ES-I3 (cell line): ENCODE results near the gene POLD1.
"Not testable (repeated sequence)": the region's sequence is repeated elsewhere in the genome, so short reads cannot be mapped to it uniquely, and the experiment has no call there.

Experiments used
- H3K36me3 ChIP-seq: 2 replicates; pipeline ENCODE4 v1.6.1; 2013; ENCODE audit warnings: mild to moderate bottlenecking, low read length, control low read depth, moderate library complexity; ENCODE audit not compliant: insufficient read depth
- H3K4me1 ChIP-seq: 2 replicates; pipeline ENCODE4 v1.6.1; 2013; ENCODE audit warnings: mild to moderate bottlenecking, control low read depth, low read length; ENCODE audit not compliant: insufficient read depth
- H3K9ac ChIP-seq: 2 replicates; pipeline ENCODE4 v1.6.1; 2013; ENCODE audit warnings: low read depth, mild to moderate bottlenecking, low read length, moderate library complexity
- H3K9me3 ChIP-seq: 2 replicates; pipeline ENCODE4 v1.6.1; 2013; ENCODE audit warnings: mild to moderate bottlenecking, low read length, moderate library complexity; ENCODE audit not compliant: control insufficient read depth, insufficient read depth

Gene POLD1

DNA sequence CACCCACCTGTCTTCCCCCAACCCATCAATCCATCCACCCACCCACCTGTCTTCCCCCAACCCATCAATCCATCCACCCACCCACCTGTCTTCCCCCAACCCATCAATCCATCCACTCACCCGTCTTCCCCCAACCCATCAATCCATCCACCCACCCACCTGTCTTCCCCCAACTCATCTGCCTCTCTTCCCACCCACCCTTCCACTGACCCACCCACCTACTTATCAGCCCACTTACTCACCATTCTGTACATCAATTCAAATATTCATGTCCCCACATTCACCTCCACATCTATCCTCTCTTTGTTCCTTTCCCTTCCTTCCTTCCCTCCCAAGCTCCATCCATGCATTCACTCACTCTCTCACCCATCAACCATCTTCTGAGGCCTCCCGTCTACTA, 55.0 kb downstream of the POLD1 start:
- H3K9ac ChIP-seq, H3K4me1 ChIP-seq, H3K9me3 ChIP-seq, H3K36me3 ChIP-seq: not testable (repeated sequence)

DNA sequence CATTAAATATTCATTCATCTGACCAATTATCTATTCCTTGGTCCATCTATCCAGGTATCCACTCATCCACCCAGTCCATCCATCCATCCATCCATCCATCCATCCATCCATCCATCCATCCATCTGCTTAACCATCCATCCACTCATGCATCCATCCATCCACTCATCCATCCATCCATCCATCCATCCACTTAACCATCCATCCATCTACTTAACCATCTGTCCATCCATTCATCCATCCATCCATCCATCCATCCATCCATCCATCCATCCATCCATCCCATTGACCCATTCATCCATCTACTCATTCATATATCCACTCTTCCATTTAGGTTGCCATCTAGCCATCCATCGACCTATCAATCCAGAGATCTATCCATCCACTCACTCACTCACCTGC, 59.9 kb downstream of the POLD1 start:
- no peaks in the 10 kb centered on the region for H3K36me3 ChIP-seq
- no peaks in the 10 kb centered on the region for H3K9me3 ChIP-seq
- H3K4me1 ChIP-seq: no peaks in the 10 kb centered on the region
- no peak overlapping the region for H3K9ac ChIP-seq

DNA sequence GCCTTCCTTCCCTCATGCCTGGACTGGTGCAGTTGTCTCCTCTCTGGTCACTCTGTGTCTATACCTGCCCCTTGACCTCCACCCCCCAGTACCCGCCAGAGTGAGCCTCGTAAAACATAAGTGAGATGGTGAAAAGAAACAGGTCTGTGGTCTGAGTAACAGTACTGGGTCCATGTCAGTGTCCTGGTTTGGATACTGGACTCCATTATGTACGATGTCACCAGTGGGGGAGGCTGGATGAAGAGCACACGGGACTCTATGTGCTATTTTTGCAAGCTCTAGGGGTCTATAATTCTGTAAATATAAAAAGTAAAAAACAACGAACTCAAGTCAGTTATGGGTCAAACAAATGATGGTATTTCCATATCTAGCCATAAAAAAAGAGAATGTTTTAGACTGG, 62.9 kb downstream of the POLD1 start:
- H3K4me1 ChIP-seq: no peaks in the 10 kb centered on the region
- H3K36me3 ChIP-seq: no peaks in the 10 kb centered on the region
- no peaks in the 10 kb centered on the region for H3K9me3 ChIP-seq
- H3K9ac ChIP-seq: no peak overlapping the region

DNA sequence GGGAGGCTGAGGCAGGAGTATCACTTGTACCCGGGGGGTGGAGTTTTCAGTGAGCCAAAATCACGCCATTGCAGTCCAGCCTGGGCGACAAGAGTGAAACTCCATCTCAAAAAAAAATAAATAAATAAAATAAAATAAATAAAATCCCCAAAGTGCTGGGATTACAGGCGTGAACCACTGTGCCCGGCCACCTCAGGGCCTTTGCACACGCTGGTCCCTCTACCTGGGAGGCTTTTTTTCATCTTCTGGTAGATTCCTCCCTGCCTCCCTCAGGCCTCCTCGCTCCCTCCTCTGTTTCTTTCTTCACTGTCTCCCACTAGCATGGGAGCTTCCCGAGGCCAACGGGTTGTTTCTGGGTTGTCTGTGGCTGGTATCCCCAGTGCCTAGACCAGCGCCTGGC, 63.6 kb downstream of the POLD1 start:
- Histone ChIP-seq H3K9me3 (no peaks in the 10 kb centered on the region), H3K4me1 (no peaks in the 10 kb centered on the region), H3K9ac (no peak overlapping the region), H3K36me3 (no peaks in the 10 kb centered on the region)

DNA sequence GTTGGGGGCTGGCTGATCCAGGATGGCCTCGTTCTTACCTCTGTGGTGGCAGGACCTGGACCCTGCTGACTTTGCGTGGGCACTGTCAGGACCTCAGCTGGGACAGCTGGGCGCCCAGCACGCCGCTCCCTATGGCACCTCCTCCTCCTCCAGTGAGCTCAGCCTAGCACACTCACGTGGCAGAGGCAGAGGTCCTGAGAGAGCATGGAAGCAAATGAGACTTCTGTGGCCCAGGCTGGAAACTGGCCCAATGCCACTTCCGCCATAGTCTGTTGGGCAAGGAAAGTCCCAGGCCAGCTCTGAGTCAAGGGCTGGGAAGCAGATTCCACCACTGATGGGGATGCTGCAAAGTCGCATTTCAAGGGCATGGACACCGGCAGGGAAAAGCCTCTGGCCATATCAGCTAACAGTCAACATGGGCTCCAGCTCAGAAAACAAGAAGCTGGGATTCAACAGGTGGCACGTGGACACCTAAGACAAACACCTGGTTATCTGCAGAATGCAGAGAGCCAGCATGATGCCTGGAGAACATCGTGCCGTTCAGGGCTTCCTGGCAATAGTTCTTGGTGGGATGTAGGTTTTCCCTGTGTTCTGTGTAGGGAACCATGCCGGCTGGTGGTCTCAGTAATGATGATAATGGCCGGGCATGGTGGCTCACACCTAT, 65.2 kb downstream of the POLD1 start:
- no peaks in the 10 kb centered on the region for H3K36me3 ChIP-seq
- no peak overlapping the region for H3K9ac ChIP-seq
- H3K9me3 ChIP-seq: no peaks in the 10 kb centered on the region
- no peaks in the 10 kb centered on the region for H3K4me1 ChIP-seq

DNA sequence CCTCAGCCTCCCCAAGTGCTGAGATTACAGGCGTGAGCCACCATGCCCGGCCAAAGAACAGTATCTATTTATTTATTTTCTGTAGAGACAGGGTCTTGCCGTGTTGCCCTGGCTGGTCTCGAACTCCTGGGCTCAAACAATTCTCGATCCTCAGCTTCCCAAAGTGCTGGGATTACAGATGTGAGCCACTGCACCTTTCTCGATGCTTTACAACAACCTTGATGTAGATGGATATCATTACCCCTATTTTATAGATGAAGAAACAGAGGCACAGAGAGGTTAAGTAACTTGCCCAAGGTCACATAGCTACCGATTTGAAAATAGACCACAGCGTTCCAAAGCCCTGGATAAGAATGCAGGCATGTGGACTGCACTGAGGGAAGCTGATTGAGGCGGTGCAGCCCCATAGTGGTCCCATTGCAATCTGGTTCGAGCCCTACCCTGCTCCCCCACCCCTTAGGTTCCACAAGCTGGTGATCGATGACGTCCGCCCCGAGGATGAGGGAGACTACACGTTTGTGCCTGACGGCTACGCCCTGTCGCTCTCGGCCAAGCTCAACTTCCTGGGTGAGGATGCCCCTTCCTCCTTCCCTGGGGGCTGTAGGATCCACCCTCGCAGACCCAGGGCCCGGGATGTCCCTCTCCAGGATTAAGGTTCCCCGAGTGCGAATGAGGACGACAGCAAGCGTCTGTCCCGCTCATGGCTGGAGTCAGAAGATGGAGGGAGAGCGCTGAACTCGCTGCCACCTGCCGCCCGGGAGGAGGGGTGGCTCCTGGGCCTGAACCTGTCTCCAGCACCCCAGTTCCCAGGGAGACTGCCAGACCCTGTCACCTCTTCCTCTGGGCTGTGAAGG, 66.4 kb downstream of the POLD1 start:
- Histone ChIP-seq H3K36me3 (no peaks in the 10 kb centered on the region), H3K9ac (no peak overlapping the region; the same call in 1 of the 2 replicates)

DNA sequence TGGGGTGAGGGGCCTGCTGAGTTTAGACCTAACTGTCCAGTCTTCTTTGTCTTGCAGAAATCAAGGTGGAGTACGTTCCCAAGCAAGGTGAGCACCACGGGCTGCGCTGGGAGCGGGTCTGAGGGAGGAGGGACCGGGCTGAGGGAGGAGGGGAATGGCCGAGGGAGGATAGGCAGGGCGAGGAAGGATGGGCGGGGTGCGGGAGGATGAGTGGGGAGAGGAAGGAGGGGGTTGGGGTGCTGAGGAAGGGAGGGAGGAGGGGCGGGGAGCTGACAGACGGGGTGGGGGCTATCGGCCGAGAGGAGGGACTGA, 67.0 kb downstream of the POLD1 start:
- Histone ChIP-seq H3K9ac (no peak overlapping the region), H3K4me1 (no peaks in the 10 kb centered on the region), H3K36me3 (no peaks in the 10 kb centered on the region), H3K9me3 (no peaks in the 10 kb centered on the region)

More for the DNA sequence above, 66.4 kb downstream of the POLD1 start:
- Histone ChIP-seq H3K9me3 (no peaks in the 10 kb centered on the region), H3K4me1 (no peaks in the 10 kb centered on the region)

DNA sequence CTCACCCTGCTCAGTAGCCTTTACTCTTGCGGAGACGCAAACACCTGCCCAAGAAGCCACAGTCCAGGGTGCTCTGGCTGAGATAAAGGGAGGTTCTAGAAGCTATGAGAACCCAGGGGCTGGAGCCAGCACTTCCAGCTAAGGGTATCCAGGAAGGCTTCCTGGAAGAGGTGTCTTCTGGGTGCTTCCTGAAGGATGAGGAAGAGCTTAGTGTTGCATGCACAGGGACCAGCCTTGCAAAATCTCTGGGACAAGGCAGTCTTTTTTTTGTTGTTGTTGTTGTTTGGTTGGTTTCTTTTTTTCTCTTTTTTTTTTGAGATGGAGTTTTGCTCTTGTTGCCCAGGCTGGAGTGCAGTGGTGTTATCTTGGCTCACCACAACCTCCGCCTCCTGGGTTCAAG, 69.1 kb downstream of the POLD1 start:
- Histone ChIP-seq H3K36me3 (no peaks in the 10 kb centered on the region), H3K9ac (no peak overlapping the region), H3K9me3 (no peaks in the 10 kb centered on the region), H3K4me1 (no peaks in the 10 kb centered on the region; the same call in 1 of the 2 replicates)

DNA sequence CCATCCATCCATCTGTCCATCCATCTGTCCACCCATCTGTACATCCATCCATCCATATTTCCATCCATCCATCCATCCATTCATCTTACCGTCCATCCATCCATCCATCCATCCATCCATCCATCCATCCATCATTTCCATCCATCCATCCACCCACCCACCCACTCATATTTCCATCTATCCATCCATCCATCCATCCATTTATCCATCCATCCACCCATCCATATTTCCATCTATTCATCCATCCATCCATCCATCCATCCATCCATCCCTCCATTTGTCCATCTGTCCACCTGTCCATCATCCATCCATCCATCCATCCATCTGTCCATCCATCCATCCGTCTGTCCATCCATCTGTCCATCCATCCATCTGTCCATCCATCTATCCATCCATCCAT, 71.8 kb downstream of the POLD1 start:
- H3K36me3 ChIP-seq: no peaks in the 10 kb centered on the region
- H3K9ac ChIP-seq: no peak overlapping the region
- H3K4me1 ChIP-seq: no peaks in the 10 kb centered on the region; the same call in 1 of the 2 replicates
- no peaks in the 10 kb centered on the region for H3K9me3 ChIP-seq

DNA sequence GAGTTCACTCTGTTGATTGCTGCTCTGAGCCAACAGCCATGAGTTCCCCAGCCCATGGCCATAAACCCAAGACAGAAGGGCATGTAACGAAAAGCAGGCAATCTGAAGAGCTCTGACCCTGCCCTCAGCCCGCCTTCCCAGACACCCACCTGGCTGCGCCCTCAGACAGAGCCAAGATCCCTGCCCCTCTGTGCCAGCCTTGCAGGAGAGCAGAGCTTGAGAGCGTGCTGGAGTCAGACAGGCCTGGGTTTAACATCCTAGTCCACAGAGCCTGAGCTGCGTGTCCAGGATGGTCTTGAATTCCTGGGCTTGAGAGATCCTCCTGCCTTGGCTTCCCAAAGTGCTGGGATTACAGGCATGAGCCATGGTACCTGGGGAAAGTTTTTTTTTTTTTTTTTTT, 73.2 kb downstream of the POLD1 start:
- Histone ChIP-seq H3K9ac (no peak overlapping the region), H3K9me3 (no peaks in the 10 kb centered on the region), H3K4me1 (no peaks in the 10 kb centered on the region; the same call in 1 of the 2 replicates), H3K36me3 (no peaks in the 10 kb centered on the region)

DNA sequence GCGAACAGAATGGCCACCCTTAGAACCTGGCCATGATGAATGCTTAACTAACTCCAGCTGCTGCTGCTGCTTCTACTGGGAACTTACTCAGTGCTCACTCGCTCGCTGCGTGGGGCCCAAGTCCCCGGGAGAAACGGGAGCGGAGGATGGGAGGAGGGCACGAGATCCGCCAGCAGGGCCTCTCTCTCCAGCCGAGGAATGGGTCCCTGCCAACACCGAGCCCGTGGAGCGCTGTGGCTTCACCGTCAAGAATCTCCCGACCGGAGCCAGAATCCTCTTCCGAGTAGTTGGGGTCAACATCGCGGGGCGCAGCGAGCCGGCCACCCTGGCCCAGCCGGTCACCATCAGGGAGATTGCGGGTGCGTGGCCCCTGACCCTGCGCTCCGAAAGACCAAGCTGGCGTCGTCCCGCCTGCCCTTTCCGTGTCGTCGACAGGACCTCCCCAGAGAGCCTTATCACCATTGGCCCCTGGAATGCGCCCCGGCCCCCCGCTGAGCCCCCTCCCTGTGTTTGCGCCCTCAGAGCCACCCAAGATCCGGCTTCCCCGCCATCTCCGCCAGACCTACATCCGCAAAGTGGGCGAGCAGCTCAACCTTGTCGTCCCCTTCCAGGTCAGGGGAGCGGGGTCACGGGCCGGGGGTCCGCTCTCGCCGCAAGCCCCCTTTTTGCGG, 74.4 kb downstream of the POLD1 start:
- Histone ChIP-seq H3K36me3 (no peaks in the 10 kb centered on the region), H3K4me1 (no peaks in the 10 kb centered on the region; the same call in 1 of the 2 replicates)

DNA sequence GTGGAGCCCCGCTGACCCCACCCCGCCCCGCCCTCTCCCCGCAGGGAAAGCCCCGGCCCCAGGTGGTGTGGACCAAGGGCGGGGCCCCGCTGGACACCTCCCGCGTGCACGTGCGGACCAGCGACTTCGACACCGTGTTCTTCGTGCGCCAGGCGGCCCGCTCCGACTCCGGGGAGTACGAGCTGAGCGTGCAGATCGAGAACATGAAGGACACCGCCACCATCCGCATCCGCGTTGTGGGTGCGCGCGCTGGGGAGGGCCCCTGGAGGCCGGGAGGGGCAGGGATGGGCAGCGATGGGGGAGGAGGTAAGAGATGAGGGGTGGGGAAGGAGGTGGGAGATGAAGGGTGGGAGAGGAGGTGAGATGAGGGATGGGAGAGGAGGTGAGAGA, 74.9 kb downstream of the POLD1 start:
- H3K9me3 ChIP-seq: no peaks in the 10 kb centered on the region
- peak overlapping the region; percentile 33; the same call in 1 of the 2 replicates for H3K9ac ChIP-seq
- no peaks in the 10 kb centered on the region for H3K36me3 ChIP-seq
- no peaks in the 10 kb centered on the region; the same call in 1 of the 2 replicates for H3K4me1 ChIP-seq

More for the DNA sequence above, 74.4 kb downstream of the POLD1 start:
- H3K9me3 ChIP-seq: no peaks in the 10 kb centered on the region
- peak overlapping the region; percentile 33; the same call in 1 of the 2 replicates for H3K9ac ChIP-seq

DNA sequence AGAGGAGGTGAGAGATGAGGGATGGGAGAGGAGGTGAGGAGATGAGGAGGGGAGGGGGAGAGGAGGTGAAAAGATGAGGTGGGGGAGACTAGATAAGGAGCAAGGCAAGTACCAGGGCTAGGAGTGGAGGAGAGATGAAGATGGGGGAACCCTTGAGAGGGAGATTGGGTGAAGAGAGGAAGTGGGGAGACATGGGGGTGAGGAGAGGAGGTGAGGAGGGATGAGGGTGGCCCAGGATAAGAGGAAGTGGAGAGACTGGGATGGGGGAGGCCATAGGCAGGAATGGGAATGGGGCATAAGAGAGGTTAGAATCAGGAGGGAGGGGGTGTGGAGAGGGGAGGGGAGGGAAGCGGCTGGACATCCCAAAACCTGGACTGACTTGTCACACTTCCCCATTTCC, 75.5 kb downstream of the POLD1 start:
- no peaks in the 10 kb centered on the region for H3K9me3 ChIP-seq
- H3K4me1 ChIP-seq: no peaks in the 10 kb centered on the region; the same call in 1 of the 2 replicates
- no peak overlapping the region for H3K9ac ChIP-seq
- H3K36me3 ChIP-seq: no peaks in the 10 kb centered on the region

DNA sequence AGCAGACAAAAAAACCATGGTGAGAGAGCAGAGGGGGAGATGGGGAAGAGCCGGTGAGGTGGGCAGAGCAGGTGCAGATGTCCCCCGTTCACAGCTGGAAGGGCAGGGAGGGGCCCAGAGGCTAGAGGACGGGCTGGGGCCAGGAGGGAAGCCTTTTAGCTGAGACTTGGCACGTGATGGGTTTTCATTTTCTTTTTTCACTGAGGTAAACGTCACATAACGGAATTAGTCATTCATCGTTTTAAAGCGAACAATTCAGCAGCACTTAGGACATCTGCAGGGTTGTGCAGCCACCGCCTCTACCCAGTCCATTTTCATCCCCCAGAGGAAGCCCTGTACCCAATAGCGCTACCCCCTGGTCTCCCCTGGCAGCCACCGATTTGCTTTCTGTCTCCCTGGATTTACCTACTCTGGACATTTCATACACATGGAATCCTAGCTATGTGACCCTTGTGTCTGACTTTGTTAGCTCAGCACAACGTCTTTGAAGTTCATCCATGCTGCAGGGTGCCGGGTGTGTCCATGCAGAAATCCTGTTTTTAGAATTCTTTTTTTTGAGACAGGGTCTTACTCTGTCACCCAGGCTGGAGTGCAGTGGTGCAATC, 76.1 kb downstream of the POLD1 start:
- H3K9ac ChIP-seq: no peak overlapping the region
- H3K36me3 ChIP-seq: no peaks in the 10 kb centered on the region
- H3K4me1 ChIP-seq: no peaks in the 10 kb centered on the region; the same call in 1 of the 2 replicates
- no peaks in the 10 kb centered on the region for H3K9me3 ChIP-seq
